ENCODE results near the gene TNNT3. TPM values are rescaled to one million over a fixed set of nuclear protein-coding genes. Genes with fewer than 3 reads are reported as not detected.

The TNNT3 gene
- total RNA-seq, 1 donor: not detected

DNA sequence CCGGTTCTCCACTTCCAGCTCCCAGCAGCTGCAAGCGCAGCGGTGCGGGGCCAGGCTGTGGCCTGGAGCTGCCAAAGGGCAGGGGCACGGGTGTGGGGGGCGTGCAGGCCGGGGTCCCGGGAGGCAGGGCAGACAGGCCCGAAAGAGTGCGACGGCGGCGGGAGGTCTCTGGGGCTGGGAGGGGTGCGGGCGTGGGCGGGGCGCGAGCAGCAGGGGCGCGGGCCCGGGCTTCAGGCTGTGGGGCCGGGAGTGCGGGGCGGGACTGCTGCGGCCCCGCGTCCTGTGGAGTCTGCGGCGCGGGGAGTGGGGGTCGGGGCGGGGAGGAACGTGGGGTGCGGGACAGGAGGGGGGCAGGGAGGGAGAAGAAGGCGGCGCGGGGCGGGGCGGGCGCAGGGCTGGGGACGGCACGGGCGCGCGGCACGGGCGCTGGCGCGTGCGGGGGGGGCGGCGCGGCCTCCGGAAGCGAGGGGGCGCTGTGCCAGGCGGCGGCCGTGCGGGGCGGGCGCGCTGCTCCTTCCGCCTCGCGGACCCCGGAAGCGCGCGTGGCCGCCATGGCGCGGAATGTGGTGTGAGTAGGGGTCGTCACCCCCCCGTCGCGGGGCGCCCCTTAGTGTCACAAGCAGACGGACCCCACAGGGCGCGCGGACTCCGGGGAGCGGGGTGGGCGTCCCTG lies 27.4 kb downstream of the TNNT3 start, which contains the start of gene MRPL23:
TSS of gene MRPL23 (plus strand) at position 521 of the 673 bp plus-strand sequence. CDS start at position 552, 31 bp downstream.
- H3K4me3 ChIP-seq (ENCODE audit: low read depth, low read length): no peak within 1 kb of the TSS
- DNase-seq (ENCODE audit: low read depth): no peak
- TF ChIP-seq CTCF (IDR thresholded peaks at IDR 0.05; ENCODE audit: insufficient read depth, low read depth, low read length): no peak

GRCh38 chr11:1947592-1948237 lies 28.2 kb downstream of the TNNT3 start:
- no peak overlapping the region for H3K4me3 ChIP-seq (ENCODE audit: low read depth, low read length)
- no peak for DNase-seq (ENCODE audit: low read depth)
- no peak for TF ChIP-seq CTCF (IDR thresholded peaks at IDR 0.05; ENCODE audit: insufficient read depth, low read depth, low read length)

DNA sequence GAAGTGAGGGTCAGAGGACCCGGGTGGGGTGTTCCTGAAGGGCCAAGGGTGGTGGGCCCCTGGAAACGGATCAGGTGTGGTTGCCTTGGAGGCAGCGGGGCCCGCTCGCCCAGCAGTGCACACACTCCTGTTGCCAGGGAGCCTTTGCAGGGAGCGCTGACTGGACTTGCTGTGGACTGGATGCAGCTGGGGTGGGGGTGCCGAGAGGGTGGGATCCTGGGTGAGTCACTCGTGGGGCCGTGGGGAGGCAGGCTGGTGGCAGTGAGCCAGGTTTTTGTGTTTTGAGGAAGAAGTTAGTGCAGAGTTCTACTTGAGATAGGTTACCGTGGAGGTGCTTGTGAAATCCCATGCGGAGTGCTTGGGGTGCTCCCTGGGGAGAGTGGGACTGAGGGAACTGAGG lies 28.9 kb downstream of the TNNT3 start:
- H3K4me3 ChIP-seq (ENCODE audit: low read depth, low read length): no peak overlapping the region
- DNase-seq (ENCODE audit: low read depth): no peak

GRCh38 chr11:1949302-1949701 lies 29.8 kb downstream of the TNNT3 start:
- H3K4me3 ChIP-seq (ENCODE audit: low read depth, low read length): no peak overlapping the region
- no peak for DNase-seq (ENCODE audit: low read depth)
- no peak for TF ChIP-seq CTCF (IDR thresholded peaks at IDR 0.05; ENCODE audit: insufficient read depth, low read depth, low read length)

More for the DNA sequence above, 28.9 kb downstream of the TNNT3 start:
- TF ChIP-seq CTCF (IDR thresholded peaks at IDR 0.05; ENCODE audit: insufficient read depth, low read depth, low read length): no peak

DNA sequence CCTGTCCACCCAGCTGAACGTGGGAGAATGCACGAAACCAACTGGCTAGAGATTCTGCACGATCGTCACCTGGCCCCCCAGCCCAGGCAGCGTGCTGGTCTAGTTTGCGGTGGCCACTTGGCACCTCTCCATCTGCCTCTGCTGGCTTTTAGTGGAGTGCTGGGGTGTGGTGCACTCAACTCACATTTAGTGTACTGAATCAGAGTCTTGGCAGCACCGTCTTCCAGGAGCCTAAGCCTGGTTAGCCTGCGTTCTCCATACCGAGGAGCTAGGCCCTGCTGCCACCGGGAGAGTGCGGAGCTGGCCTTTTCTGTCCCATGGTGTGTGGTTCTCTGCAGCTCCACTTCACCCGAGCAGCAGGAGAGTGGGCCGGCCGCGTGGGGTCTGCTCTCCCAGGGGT lies 30.4 kb downstream of the TNNT3 start:
- DNase-seq (ENCODE audit: low read depth): no peak
- H3K4me3 ChIP-seq (ENCODE audit: low read depth, low read length): no peak overlapping the region
- TF ChIP-seq CTCF (IDR thresholded peaks at IDR 0.05; ENCODE audit: insufficient read depth, low read depth, low read length): no peak

- TF ChIP-seq CTCF (IDR thresholded peaks at IDR 0.05; ENCODE audit: insufficient read depth, low read depth, low read length): no peak
- no peak overlapping the region for H3K4me3 ChIP-seq (ENCODE audit: low read depth, low read length)
- no peak for DNase-seq (ENCODE audit: low read depth)
These were observed 33.4 kb downstream of the TNNT3 start for GRCh38 chr11:1952806-1953482.
